G401 (cell line): ENCODE results near the gene SLX9. TPM values are rescaled to one million over a fixed set of nuclear protein-coding genes. Genes with fewer than 3 reads are reported as not detected.

Experiments
- DNase-seq: peaks from one replicate; pipeline ENCODE4 v3.0.0-alpha.2; 2015; ENCODE audit warnings: low spot score
- in situ Hi-C: cut with HindIII; loops from 2 replicates; pipeline ENCODE4 v1.10.0; 2016; ENCODE audit warnings: low sequenced_read_pairs, mixed read lengths
- total RNA-seq: library from RNA; depleted of rRNA; stranded (reverse); fragments of >200 nt; shearing (Covaris generic); gene quantifications from 2 replicates; pipeline ENCODE4 v1.2.3, GENCODE V29; 2014

SLX9 gene
- total RNA-seq, 1 experiment from 2014 or later: 48.2 TPM

GRCh38 chr21:45004481-45005247 lies 64.8 kb downstream of the SLX9 start:
- in situ Hi-C loops: no loop called here
- no peak for DNase-seq

- in situ Hi-C loops: no loop called here
These were observed 66.8 kb downstream of the SLX9 start for GRCh38 chr21:45006536-45007095.

GRCh38 chr21:45009616-45010015 lies 69.8 kb downstream of the SLX9 start:
- DNase-seq: no peak
- in situ Hi-C loops: no loop called here

More at GRCh38 chr21:45006536-45007095, 66.8 kb downstream of the SLX9 start:
- no peak for DNase-seq

- in situ Hi-C loops: no loop called here
- DNase-seq: no peak
These were observed 70.3 kb downstream of the SLX9 start for GRCh38 chr21:45010096-45010495.

GRCh38 chr21:45010860-45011259 lies 71.0 kb downstream of the SLX9 start:
- no peak for DNase-seq
- in situ Hi-C loops: no loop called here

GRCh38 chr21:45011426-45011825 lies 71.6 kb downstream of the SLX9 start:
- no peak for DNase-seq
- in situ Hi-C loops: no loop called here

GRCh38 chr21:45011911-45012661 lies 72.3 kb downstream of the SLX9 start:
- in situ Hi-C loops: no loop called here
- DNase-seq: peak; percentile 64

GRCh38 chr21:45012662-45013259 lies 72.9 kb downstream of the SLX9 start:
- no peak for DNase-seq
- in situ Hi-C loops: no loop called here

- in situ Hi-C loops: no loop called here
These were observed 73.5 kb downstream of the SLX9 start for GRCh38 chr21:45013260-45013841.

GRCh38 chr21:45014747-45015468 lies 75.1 kb downstream of the SLX9 start:
- in situ Hi-C loops: no loop called here
- no peak for DNase-seq

More at GRCh38 chr21:45013260-45013841, 73.5 kb downstream of the SLX9 start:
- no peak for DNase-seq

GRCh38 chr21:45015469-45015860 lies 75.6 kb downstream of the SLX9 start:
- DNase-seq: no peak
- in situ Hi-C loops: no loop called here

- DNase-seq: no peak
- in situ Hi-C loops: no loop called here
These were observed 76.2 kb downstream of the SLX9 start for GRCh38 chr21:45016031-45016405.

GRCh38 chr21:45016406-45017038 lies 76.7 kb downstream of the SLX9 start:
- in situ Hi-C loops: no loop called here
- DNase-seq: peak; percentile 70

GRCh38 chr21:45017039-45017960 lies 77.5 kb downstream of the SLX9 start:
- DNase-seq: no peak
- in situ Hi-C loops: no loop called here

GRCh38 chr21:45018131-45019075 lies 78.6 kb downstream of the SLX9 start:
- no peak for DNase-seq
- in situ Hi-C loops: no loop called here

- in situ Hi-C loops: no loop called here
- no peak for DNase-seq
These were observed 79.5 kb downstream of the SLX9 start for GRCh38 chr21:45019076-45019886.
